ENCODE data around the gene CXCL16.
"Not testable (repeated sequence)": the region's sequence is repeated elsewhere in the genome, so short reads cannot be mapped to it uniquely, and the experiment has no call there.

Gene CXCL16

DNA sequence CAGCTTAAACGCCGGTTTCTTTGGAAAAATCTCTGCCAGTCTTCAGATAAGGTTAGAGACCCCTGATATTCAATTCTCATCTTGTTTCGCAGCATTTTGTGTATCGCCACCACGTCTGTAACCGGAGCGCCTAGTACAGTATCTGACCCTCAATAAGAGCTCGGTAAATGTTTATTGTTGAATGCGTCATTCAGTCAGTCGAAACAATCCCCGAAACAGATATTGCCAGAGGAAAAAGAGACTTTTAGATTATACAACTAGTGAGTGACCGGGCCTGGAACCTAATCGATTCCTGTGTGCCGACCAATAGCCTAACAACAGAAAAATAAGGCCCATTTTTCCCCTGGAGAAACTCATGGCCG lies 36.4 kb downstream of the CXCL16 start:
- Histone ChIP-seq H3K36me3 (ENCODE audit: control insufficient read depth, insufficient read depth, low read length) (no peaks in the 10 kb centered on the region), H3K27me3 (ENCODE audit: control insufficient read depth, insufficient read depth, low read length) (no peaks in the 10 kb centered on the region), H3K4me1 (ENCODE audit: control insufficient read depth, insufficient read depth, low read length) (peaks cover 6% of the 10 kb centered on the region), H3K9me3 (ENCODE audit: control insufficient read depth, insufficient read depth, low read length) (no peaks in the 10 kb centered on the region), H3K4me3 (ENCODE audit: low read depth, low read length) (peak overlapping the region; percentile 91), H3K9ac (ENCODE audit: low read depth, low read length) (peak overlapping the region; percentile 88)

DNA sequence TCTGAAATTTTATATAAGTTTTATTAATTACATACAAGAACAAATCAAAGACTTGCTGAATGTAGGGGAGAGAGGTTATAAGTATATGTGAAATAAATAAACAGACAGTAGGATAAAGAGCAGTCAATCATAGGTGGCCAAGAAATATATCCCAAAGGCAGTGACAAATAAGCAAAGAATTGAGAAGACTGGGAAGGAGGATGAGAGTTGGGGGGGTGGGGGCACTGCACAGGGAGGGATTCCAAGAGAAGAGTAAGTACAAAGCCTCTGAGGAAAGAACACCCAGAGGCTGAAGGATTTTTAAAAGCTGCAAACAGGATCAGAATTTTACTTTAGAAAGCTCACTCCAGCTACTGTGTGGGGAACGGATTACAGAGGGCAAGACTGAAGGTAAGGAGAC lies 38.6 kb downstream of the CXCL16 start:
- Histone ChIP-seq H3K4me3 (ENCODE audit: low read depth, low read length) (no peak overlapping the region), H3K36me3 (ENCODE audit: control insufficient read depth, insufficient read depth, low read length) (no peaks in the 10 kb centered on the region), H3K9ac (ENCODE audit: low read depth, low read length) (no peak overlapping the region), H3K27me3 (ENCODE audit: control insufficient read depth, insufficient read depth, low read length) (no peaks in the 10 kb centered on the region), H3K4me1 (ENCODE audit: control insufficient read depth, insufficient read depth, low read length) (peaks cover under 1% of the 10 kb centered on the region), H3K9me3 (ENCODE audit: control insufficient read depth, insufficient read depth, low read length) (no peaks in the 10 kb centered on the region)

DNA sequence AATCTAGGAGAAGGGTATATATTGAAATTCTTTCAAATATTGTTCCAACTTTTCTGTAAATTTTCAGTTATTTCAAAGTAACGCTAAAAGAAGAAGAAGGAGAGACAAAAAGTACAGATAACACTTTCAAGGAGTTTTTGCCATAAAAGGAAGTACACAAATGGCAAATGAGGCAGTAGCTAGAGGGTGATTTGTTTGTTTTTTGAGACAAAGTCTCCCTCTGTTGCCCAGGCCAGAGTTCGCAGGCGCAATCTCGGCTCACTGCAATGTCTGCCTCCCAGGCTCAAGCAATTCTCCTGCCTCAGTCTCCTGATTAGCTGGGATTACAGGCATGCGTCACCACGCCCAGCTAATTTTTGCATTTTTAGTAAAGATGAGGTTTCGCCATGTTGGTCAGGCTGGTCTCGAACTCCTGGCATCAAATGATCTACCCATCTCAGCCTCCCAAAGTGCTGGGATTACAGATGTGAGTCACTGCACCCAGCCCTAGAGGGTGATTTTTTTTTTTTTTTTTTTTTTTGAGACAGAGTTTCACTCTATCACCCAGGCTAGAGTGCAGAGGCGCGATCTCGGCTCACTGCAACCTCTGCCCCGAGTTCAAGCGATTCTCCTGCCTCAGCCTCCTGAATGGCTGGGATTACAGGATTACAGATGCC lies 40.2 kb downstream of the CXCL16 start:
- not testable (repeated sequence) for H3K27me3 ChIP-seq (ENCODE audit: control insufficient read depth, insufficient read depth, low read length); H3K36me3 ChIP-seq (ENCODE audit: control insufficient read depth, insufficient read depth, low read length); H3K4me1 ChIP-seq (ENCODE audit: control insufficient read depth, insufficient read depth, low read length); H3K9ac ChIP-seq (ENCODE audit: low read depth, low read length); H3K9me3 ChIP-seq (ENCODE audit: control insufficient read depth, insufficient read depth, low read length); H3K4me3 ChIP-seq (ENCODE audit: low read depth, low read length)

DNA sequence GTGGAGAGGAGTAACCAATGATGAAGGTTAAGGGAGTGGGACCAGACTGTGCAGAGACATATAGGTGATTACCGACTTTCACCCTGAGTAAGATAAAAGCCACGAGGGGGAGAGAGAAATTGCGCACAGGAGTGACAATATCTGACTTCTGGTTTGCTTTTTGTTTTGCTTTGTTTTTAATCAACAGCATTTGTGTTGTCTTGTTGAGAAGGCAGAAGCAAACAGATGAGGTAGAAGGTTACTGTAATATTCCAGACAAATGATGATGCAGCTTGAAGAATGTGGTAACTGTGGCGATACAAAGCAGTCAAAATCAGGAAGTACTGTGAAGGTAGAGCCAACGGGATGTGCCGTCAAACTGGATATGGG lies 43.3 kb downstream of the CXCL16 start:
- H3K4me3 ChIP-seq (ENCODE audit: low read depth, low read length): no peak overlapping the region
- no peak overlapping the region for H3K9ac ChIP-seq (ENCODE audit: low read depth, low read length)
- H3K36me3 ChIP-seq (ENCODE audit: control insufficient read depth, insufficient read depth, low read length): peaks cover 7% of the 10 kb centered on the region
- no peaks in the 10 kb centered on the region for H3K27me3 ChIP-seq (ENCODE audit: control insufficient read depth, insufficient read depth, low read length)
- no peaks in the 10 kb centered on the region for H3K4me1 ChIP-seq (ENCODE audit: control insufficient read depth, insufficient read depth, low read length)
- H3K9me3 ChIP-seq (ENCODE audit: control insufficient read depth, insufficient read depth, low read length): no peaks in the 10 kb centered on the region

DNA sequence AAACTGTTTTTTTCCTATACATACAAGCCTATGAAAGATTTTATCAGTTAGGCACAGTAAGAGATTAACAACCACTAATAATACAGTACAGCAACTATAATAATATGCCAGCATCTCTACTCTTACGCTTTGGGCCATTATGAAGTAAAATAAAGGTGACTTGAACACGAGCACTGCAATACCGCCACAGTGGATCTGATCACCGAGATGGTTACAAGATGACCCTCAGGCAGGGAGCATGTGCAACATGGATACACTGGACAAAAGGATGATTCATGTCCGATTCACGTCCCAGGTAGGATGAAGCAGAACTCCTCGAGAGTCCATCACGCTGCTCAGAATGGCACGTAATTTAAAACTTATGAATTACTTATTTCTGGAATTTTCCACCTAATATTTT lies 46.3 kb downstream of the CXCL16 start:
- no peak overlapping the region for H3K4me3 ChIP-seq (ENCODE audit: low read depth, low read length)
- no peak overlapping the region for H3K9ac ChIP-seq (ENCODE audit: low read depth, low read length)
- no peaks in the 10 kb centered on the region for H3K9me3 ChIP-seq (ENCODE audit: control insufficient read depth, insufficient read depth, low read length)
- no peaks in the 10 kb centered on the region for H3K27me3 ChIP-seq (ENCODE audit: control insufficient read depth, insufficient read depth, low read length)
- peaks cover 16% of the 10 kb centered on the region for H3K36me3 ChIP-seq (ENCODE audit: control insufficient read depth, insufficient read depth, low read length)
- H3K4me1 ChIP-seq (ENCODE audit: control insufficient read depth, insufficient read depth, low read length): no peaks in the 10 kb centered on the region

DNA sequence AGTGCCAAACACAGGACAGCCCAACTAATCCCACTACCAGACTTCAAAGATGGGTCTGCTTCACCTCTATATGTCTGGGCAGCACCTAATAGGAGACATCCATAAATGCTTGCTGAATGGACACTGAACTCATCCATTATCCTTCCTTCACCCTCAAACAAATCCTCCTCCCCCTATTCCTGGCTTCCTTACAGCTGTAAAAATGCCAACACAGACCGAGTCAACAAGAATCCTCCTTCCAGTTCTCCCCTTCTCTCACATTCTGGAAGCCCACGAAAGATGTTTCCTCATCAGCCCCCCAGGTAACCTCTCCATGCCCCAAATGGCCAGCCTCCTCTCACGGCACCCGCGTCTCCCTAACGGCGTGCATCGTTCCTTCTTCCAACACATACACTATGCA lies 48.0 kb downstream of the CXCL16 start:
- Histone ChIP-seq H3K27me3 (ENCODE audit: control insufficient read depth, insufficient read depth, low read length) (no peaks in the 10 kb centered on the region), H3K9ac (ENCODE audit: low read depth, low read length) (no peak overlapping the region), H3K9me3 (ENCODE audit: control insufficient read depth, insufficient read depth, low read length) (no peaks in the 10 kb centered on the region), H3K4me1 (ENCODE audit: control insufficient read depth, insufficient read depth, low read length) (no peaks in the 10 kb centered on the region), H3K36me3 (ENCODE audit: control insufficient read depth, insufficient read depth, low read length) (peaks cover 19% of the 10 kb centered on the region), H3K4me3 (ENCODE audit: low read depth, low read length) (no peak overlapping the region)

DNA sequence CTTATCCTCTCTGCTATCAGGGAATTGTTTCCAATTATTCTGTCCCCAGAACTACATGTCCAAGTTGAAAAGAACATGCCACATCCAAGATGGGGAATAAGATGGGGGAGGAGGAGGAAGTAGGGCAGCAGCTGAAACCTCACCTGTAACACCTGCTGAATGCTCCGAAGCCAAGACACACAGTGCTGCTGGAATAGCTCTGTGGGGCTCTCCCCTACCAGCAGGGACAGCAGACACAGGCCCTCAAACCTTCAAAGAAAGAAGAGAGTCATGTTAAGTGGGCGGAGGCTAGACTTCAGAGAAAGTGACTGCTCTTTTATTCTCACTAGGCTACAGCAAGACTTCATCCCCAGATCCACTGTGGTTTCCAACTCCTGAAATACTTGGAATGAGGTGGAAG lies 49.0 kb downstream of the CXCL16 start:
- Histone ChIP-seq H3K36me3 (ENCODE audit: control insufficient read depth, insufficient read depth, low read length) (peaks cover 17% of the 10 kb centered on the region), H3K27me3 (ENCODE audit: control insufficient read depth, insufficient read depth, low read length) (no peaks in the 10 kb centered on the region), H3K4me1 (ENCODE audit: control insufficient read depth, insufficient read depth, low read length) (no peaks in the 10 kb centered on the region)

DNA sequence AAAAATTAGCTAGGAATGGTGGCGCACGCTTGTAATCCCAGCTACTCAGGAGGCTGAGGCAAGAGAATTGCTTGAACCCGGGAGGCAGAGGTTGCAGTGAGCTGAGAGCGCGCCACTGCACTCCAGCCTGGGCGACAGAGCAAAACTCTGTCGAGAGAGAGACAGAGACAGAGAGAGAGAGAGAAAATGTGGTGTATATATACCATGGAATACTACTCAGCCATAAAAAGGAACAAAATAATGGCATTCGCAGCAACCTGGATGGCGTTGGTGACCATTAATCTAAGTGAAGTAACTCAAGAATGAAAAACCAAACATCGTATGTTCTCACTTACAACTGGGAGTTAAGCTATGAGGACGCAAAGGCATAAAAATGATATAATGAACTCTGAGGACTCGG lies 49.9 kb downstream of the CXCL16 start:
- not testable (repeated sequence) for H3K9ac ChIP-seq (ENCODE audit: low read depth, low read length); H3K4me3 ChIP-seq (ENCODE audit: low read depth, low read length); H3K9me3 ChIP-seq (ENCODE audit: control insufficient read depth, insufficient read depth, low read length); H3K4me1 ChIP-seq (ENCODE audit: control insufficient read depth, insufficient read depth, low read length); H3K27me3 ChIP-seq (ENCODE audit: control insufficient read depth, insufficient read depth, low read length)
- peaks cover 23% of the 10 kb centered on the region for H3K36me3 ChIP-seq (ENCODE audit: control insufficient read depth, insufficient read depth, low read length)

More for the DNA sequence above, 49.0 kb downstream of the CXCL16 start:
- Histone ChIP-seq H3K4me3 (ENCODE audit: low read depth, low read length) (no peak overlapping the region), H3K9me3 (ENCODE audit: control insufficient read depth, insufficient read depth, low read length) (no peaks in the 10 kb centered on the region), H3K9ac (ENCODE audit: low read depth, low read length) (no peak overlapping the region)

DNA sequence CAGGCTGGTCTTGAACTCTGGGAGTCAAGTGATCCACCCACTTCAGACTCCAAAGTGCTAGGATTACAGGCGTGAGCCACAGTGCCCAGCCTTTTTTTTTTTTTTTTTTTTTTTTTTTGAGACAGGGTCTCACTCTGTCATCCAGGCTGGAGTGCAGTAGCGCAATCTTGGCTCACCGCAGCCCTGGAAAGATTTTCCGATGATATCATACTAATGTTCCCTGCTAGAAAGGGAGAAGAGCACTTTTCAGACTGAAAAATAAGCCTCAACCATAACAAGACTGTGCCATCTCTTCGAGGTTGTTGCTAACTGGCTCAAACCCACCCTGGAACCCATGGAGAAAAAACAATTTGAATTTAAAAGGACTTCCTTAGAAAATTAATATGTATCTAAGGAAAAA lies 56.0 kb downstream of the CXCL16 start:
- H3K36me3 ChIP-seq (ENCODE audit: control insufficient read depth, insufficient read depth, low read length): peaks cover 27% of the 10 kb centered on the region
- not testable (repeated sequence) for H3K4me3 ChIP-seq (ENCODE audit: low read depth, low read length); H3K4me1 ChIP-seq (ENCODE audit: control insufficient read depth, insufficient read depth, low read length); H3K9ac ChIP-seq (ENCODE audit: low read depth, low read length); H3K9me3 ChIP-seq (ENCODE audit: control insufficient read depth, insufficient read depth, low read length); H3K27me3 ChIP-seq (ENCODE audit: control insufficient read depth, insufficient read depth, low read length)
